Measurements from ENCODE around the gene ANKUB1. TPM values are rescaled to one million over a fixed set of nuclear protein-coding genes. Genes with fewer than 3 reads are reported as not detected.

ANKUB1 gene
- polyA plus RNA-seq, 3 donors = 0.03 TPM; not detected in 2

GRCh38 chr3:149727656-149728055 lies 64.7 kb downstream of the ANKUB1 start:
- 65 to 95% (median 69%) methylated on average over 2 of the region's 2 CpGs for WGBS, 3 donors
- H3K27ac ChIP-seq (ENCODE audit: low read depth, low read length) = no peak overlapping the region

GRCh38 chr3:149726716-149727407 lies 65.5 kb downstream of the ANKUB1 start:
- WGBS, 3 donors = 92 to 94% (median 93%) methylated on average over 2 of the region's 2 CpGs
- H3K27ac ChIP-seq (ENCODE audit: low read depth, low read length) = no peak overlapping the region

- no peak overlapping the region for H3K27ac ChIP-seq (ENCODE audit: low read depth, low read length)
These were observed 68.6 kb downstream of the ANKUB1 start for GRCh38 chr3:149723781-149724180.

- 92 to 97% (median 94%) methylated on average over 2 of the region's 2 CpGs for WGBS, 3 donors
- H3K27ac ChIP-seq (ENCODE audit: low read depth, low read length) = no peak overlapping the region
These were observed 71.4 kb downstream of the ANKUB1 start for GRCh38 chr3:149720918-149721317.

GRCh38 chr3:149717391-149718056 lies 74.8 kb downstream of the ANKUB1 start:
- no peak overlapping the region for H3K27ac ChIP-seq (ENCODE audit: low read depth, low read length)
- 5 to 17% (median 12%) methylated on average over 2 of the region's 2 CpGs for WGBS, 3 donors

- H3K27ac ChIP-seq (ENCODE audit: low read depth, low read length) = no peak overlapping the region
- WGBS, 3 donors = 54 to 74% (median 69%) methylated on average over 6 of the region's 6 CpGs
These were observed 75.4 kb downstream of the ANKUB1 start for GRCh38 chr3:149716984-149717383.

- H3K27ac ChIP-seq (ENCODE audit: low read depth, low read length) = no peak overlapping the region
- WGBS, 3 donors = 93 to 97% (median 94%) methylated on average over 13 of the region's 13 CpGs
These were observed 77.1 kb downstream of the ANKUB1 start for GRCh38 chr3:149715247-149715646.

GRCh38 chr3:149713730-149714654 lies 78.4 kb downstream of the ANKUB1 start:
- WGBS, 3 donors = 91 to 94% (median 94%) methylated on average over 37 to 38 of the region's 38 CpGs
- H3K27ac ChIP-seq (ENCODE audit: low read depth, low read length) = no peak overlapping the region

Other genes starting within 250 kb of the ANKUB1 start
- 10 to 100 TPM; 14.3 to 74.1 (median 46.8) TPM for gene WWTR1, start 134.5 kb downstream of the ANKUB1 start, polyA plus RNA-seq
- gene COMMD2, start 40.1 kb downstream of the ANKUB1 start, polyA plus RNA-seq = 10 to 100 TPM in 2 of 3 donors, 1 to 10 TPM in 1; 6.6 to 13.3 (median 12.8) TPM
- gene RNF13, start 20.7 kb upstream of the ANKUB1 start, polyA plus RNA-seq = 10 to 100 TPM; 31.6 to 48.0 (median 43.0) TPM
- 10 to 100 TPM; 18.9 to 50.5 (median 22.0) TPM for gene PFN2, start 178.3 kb upstream of the ANKUB1 start, polyA plus RNA-seq